ENCODE results near the gene P3H1. TPM values are rescaled to one million over a fixed set of nuclear protein-coding genes. Genes with fewer than 3 reads are reported as not detected.
A peak's percentile ranks its signal among the peaks of the same experiment; 100 is the strongest.

Gene P3H1
- total and polyA plus RNA-seq, 2 of the 13 experiments (the other 11 are each of a cell fraction or from before 2014, with no cell fraction given) = 64.6 to 120 TPM

- TF ChIP-seq ZBED4 (CRISPR knock-in tag; IDR thresholded peaks at IDR 0.05; ENCODE audit: borderline replicate concordance) (peak; percentile 80; the same call in 1 of the 2 replicates), ZBTB7A (CRISPR knock-in tag; IDR thresholded peaks at IDR 0.05) (peak; percentile 72; the same call in 1 of the 2 replicates), ZFX (CRISPR knock-in tag; IDR thresholded peaks at IDR 0.05; ENCODE audit: low read depth) (peak; percentile 84), SOX5 (CRISPR knock-in tag; IDR thresholded peaks at IDR 0.05; ENCODE audit: borderline replicate concordance) (no peak), PAX8 (CRISPR knock-in tag; IDR thresholded peaks at IDR 0.05; ENCODE audit: borderline replicate concordance) (0 out of 2 replicates have a peak, but pooled peaks have one; percentile 34), HOXA7 (CRISPR knock-in tag; IDR thresholded peaks at IDR 0.05) (no peak), ZNF740 (CRISPR knock-in tag; IDR thresholded peaks at IDR 0.05) (no peak), NFKBIZ (CRISPR knock-in tag; IDR thresholded peaks at IDR 0.05) (no peak), NFKB2 (CRISPR knock-in tag; IDR thresholded peaks at IDR 0.05; ENCODE audit: borderline replicate concordance) (peak; percentile 75; the same call in 1 of the 2 replicates), ZNF230 (CRISPR knock-in tag; IDR thresholded peaks at IDR 0.05) (0 out of 2 replicates have a peak, but pooled peaks have one; percentile 38), TBX3 (IDR thresholded peaks at IDR 0.05; ENCODE audit: borderline replicate concordance) (no peak), KLF11 (CRISPR knock-in tag; IDR thresholded peaks at IDR 0.05) (no peak), THYN1 (CRISPR knock-in tag; IDR thresholded peaks at IDR 0.05; ENCODE audit: borderline replicate concordance, low read depth) (no peak), HNRNPUL1 (IDR thresholded peaks at IDR 0.05; ENCODE audit: low read depth, low read length) (no peak), ZNF343 (CRISPR knock-in tag; IDR thresholded peaks at IDR 0.05) (no peak), TEAD2 (CRISPR knock-in tag; IDR thresholded peaks at IDR 0.05) (no peak), AGO2 (optimal IDR thresholded peaks at IDR 0.05; ENCODE audit: low read depth, low read length) (no peak), HNRNPL (IDR thresholded peaks at IDR 0.05; ENCODE audit: low read depth, low read length) (0 out of 2 replicates have a peak, but pooled peaks have one; percentile 55), TCF7 (IDR thresholded peaks at IDR 0.05; ENCODE audit: low read depth) (no peak)
- TF ChIP-seq, protein P1, sequence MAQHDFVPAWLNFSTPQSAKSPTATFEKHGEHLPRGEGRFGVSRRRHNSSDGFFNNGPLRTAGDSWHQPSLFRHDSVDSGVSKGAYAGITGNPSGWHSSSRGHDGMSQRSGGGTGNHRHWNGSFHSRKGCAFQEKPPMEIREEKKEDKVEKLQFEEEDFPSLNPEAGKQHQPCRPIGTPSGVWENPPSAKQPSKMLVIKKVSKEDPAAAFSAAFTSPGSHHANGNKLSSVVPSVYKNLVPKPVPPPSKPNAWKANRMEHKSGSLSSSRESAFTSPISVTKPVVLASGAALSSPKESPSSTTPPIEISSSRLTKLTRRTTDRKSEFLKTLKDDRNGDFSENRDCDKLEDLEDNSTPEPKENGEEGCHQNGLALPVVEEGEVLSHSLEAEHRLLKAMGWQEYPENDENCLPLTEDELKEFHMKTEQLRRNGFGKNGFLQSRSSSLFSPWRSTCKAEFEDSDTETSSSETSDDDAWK (CRISPR knock-in tag; IDR thresholded peaks at IDR 0.05) = no peak
- TF ChIP-seq, protein P2, sequence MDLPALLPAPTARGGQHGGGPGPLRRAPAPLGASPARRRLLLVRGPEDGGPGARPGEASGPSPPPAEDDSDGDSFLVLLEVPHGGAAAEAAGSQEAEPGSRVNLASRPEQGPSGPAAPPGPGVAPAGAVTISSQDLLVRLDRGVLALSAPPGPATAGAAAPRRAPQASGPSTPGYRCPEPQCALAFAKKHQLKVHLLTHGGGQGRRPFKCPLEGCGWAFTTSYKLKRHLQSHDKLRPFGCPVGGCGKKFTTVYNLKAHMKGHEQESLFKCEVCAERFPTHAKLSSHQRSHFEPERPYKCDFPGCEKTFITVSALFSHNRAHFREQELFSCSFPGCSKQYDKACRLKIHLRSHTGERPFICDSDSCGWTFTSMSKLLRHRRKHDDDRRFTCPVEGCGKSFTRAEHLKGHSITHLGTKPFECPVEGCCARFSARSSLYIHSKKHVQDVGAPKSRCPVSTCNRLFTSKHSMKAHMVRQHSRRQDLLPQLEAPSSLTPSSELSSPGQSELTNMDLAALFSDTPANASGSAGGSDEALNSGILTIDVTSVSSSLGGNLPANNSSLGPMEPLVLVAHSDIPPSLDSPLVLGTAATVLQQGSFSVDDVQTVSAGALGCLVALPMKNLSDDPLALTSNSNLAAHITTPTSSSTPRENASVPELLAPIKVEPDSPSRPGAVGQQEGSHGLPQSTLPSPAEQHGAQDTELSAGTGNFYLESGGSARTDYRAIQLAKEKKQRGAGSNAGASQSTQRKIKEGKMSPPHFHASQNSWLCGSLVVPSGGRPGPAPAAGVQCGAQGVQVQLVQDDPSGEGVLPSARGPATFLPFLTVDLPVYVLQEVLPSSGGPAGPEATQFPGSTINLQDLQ (CRISPR knock-in tag; IDR thresholded peaks at IDR 0.05) = no peak
These were observed 26.8 kb downstream of the P3H1 start, which contains the start of gene CLDN19 (continued) for GRCh38 chr1:42739753-42740700.

Measured in HepG2 (cell line).